ENCODE data around the gene TMEM184B. TPM values are rescaled to one million over a fixed set of nuclear protein-coding genes. Genes with fewer than 3 reads are reported as not detected.
"Not testable (repeated sequence)": the region's sequence is repeated elsewhere in the genome, so short reads cannot be mapped to it uniquely, and the experiment has no call there.

Gene TMEM184B
- total and polyA plus RNA-seq, 2 experiments from 2014 or later: 42.2 to 95.1 TPM

- no peak for TF ChIP-seq ZNF462 (CRISPR knock-in tag; IDR thresholded peaks at IDR 0.05)
These were observed 91.2 kb downstream of the TMEM184B start, which contains the start of gene PLA2G6 (continued) for GRCh38 chr22:38181453-38182200.

- H3K27ac Mint-ChIP-seq: peak overlapping the region; percentile 100
- H3K4me2 ChIP-seq: peak overlapping the region; percentile 80
- peak; percentile 49 for DNase-seq (ENCODE audit: low spot score)
- H3K36me3 Mint-ChIP-seq (ENCODE audit: low read depth): peaks cover 5% of the 10 kb centered on the region; the same call in 2 of the 3 replicates
- H3K9me2 ChIP-seq (ENCODE audit: insufficient read depth): no peaks in the 10 kb centered on the region
- TF ChIP-seq CTCF (conservative IDR thresholded peaks at IDR 0.05; ENCODE audit: low read depth in 2 of 2): peak in 1 of 2 experiments; percentile 37; a peak in 2 of 4 replicates
- TF ChIP-seq POLR2AphosphoS5 (IDR thresholded peaks at IDR 0.05; ENCODE audit: low read depth): 0 out of 2 replicates have a peak, but pooled peaks have one; percentile 3
- TF ChIP-seq JUNB (IDR thresholded peaks at IDR 0.05; ENCODE audit: unreplicated experiment): no peak
- peak overlapping the region; percentile 12; the same call in 1 of the 2 replicates for H2AFZ ChIP-seq
- peaks cover 32% of the 10 kb centered on the region for H3K4me1 Mint-ChIP-seq
- no peaks in the 10 kb centered on the region for H3K27me3 ChIP-seq (ENCODE audit: insufficient read depth)
- H3F3A ChIP-seq (replicated peaks; ENCODE audit: low read depth): peaks cover 8% of the 10 kb centered on the region; the same call in 1 of the 2 replicates
- H3K27me3 Mint-ChIP-seq (ENCODE audit: insufficient read depth, low read depth, poor library complexity): peaks cover 16% of the 10 kb centered on the region
- peaks cover 15% of the 10 kb centered on the region for H3K4me1 ChIP-seq (ENCODE audit: insufficient read depth)
- peak overlapping the region; percentile 85 for H3K4me3 Mint-ChIP-seq
- H3K4me3 ChIP-seq: peak overlapping the region; percentile 58
- ATAC-seq: peak; percentile 10
- no peaks in the 10 kb centered on the region for H3K79me2 ChIP-seq (replicated peaks; ENCODE audit: insufficient read depth)
- no peaks in the 10 kb centered on the region for H3K36me3 ChIP-seq (ENCODE audit: insufficient read depth)
- H4K20me1 ChIP-seq (replicated peaks; ENCODE audit: insufficient read depth): no peaks in the 10 kb centered on the region
- peak overlapping the region; percentile 94 for H3K27ac ChIP-seq (ENCODE audit: low read depth)
- no peaks in the 10 kb centered on the region; the same call in 2 of the 3 replicates for H3K9me3 Mint-ChIP-seq
These were observed 91.9 kb downstream of the TMEM184B start for GRCh38 chr22:38180841-38181452.

GRCh38 chr22:38178605-38178937, 94.2 kb downstream of the TMEM184B start:
- not testable (repeated sequence) for H3K9me3 Mint-ChIP-seq; H3K36me3 Mint-ChIP-seq (ENCODE audit: low read depth); H3K79me2 ChIP-seq (replicated peaks; ENCODE audit: insufficient read depth); H3K36me3 ChIP-seq (ENCODE audit: insufficient read depth); H2AFZ ChIP-seq; H4K20me1 ChIP-seq (replicated peaks; ENCODE audit: insufficient read depth); H3K4me3 Mint-ChIP-seq; H3F3A ChIP-seq (replicated peaks; ENCODE audit: low read depth); H3K27ac ChIP-seq (ENCODE audit: low read depth); H3K27me3 ChIP-seq (ENCODE audit: insufficient read depth); H3K27ac Mint-ChIP-seq; H3K4me3 ChIP-seq; H3K9me2 ChIP-seq (ENCODE audit: insufficient read depth); DNase-seq (ENCODE audit: low spot score); H3K4me2 ChIP-seq; ATAC-seq
- Mint-ChIP-seq H3K27me3 (ENCODE audit: insufficient read depth, low read depth, poor library complexity) (peaks cover 20% of the 10 kb centered on the region), H3K4me1 (peaks cover 28% of the 10 kb centered on the region)
- H3K4me1 ChIP-seq (ENCODE audit: insufficient read depth): peaks cover 15% of the 10 kb centered on the region

Measured in GM23338 (cell line).